ENCODE measurements around the gene S100A13.

DNA sequence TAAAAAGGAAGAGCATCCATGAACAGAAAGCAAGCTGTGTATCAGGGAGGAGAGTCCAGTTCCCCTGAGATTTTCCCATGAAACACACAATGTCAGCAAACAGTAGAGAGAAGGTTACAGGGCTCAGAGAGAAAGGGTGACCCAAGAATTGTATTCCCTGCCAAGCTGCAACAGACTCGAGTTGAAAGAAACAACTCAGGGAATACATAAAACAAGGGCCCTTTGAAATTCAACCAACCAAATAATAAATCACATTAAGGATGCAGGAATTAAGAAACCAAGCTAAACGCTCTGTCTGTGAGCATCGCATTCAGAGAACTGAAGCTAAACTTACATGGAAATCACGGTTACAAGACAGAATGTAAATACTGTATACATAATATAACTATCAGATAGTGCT, 34.6 kb downstream of the S100A13 start:
- TF ChIP-seq, protein P1, sequence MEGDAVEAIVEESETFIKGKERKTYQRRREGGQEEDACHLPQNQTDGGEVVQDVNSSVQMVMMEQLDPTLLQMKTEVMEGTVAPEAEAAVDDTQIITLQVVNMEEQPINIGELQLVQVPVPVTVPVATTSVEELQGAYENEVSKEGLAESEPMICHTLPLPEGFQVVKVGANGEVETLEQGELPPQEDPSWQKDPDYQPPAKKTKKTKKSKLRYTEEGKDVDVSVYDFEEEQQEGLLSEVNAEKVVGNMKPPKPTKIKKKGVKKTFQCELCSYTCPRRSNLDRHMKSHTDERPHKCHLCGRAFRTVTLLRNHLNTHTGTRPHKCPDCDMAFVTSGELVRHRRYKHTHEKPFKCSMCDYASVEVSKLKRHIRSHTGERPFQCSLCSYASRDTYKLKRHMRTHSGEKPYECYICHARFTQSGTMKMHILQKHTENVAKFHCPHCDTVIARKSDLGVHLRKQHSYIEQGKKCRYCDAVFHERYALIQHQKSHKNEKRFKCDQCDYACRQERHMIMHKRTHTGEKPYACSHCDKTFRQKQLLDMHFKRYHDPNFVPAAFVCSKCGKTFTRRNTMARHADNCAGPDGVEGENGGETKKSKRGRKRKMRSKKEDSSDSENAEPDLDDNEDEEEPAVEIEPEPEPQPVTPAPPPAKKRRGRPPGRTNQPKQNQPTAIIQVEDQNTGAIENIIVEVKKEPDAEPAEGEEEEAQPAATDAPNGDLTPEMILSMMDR (IDR thresholded peaks at IDR 0.05) = no peak
- TF ChIP-seq POLR2A (IDR thresholded peaks at IDR 0.05) = no peak

Data from esophagus squamous epithelium (tissue), 4 donors.